IgD-negative memory B cell (primary cell): Measurements from ENCODE around the gene ROPN1B. TPM values are rescaled to one million over a fixed set of nuclear protein-coding genes. Genes with fewer than 3 reads are reported as not detected.
A peak's percentile ranks its signal among the peaks of the same experiment; 100 is the strongest.
"Not testable (repeated sequence)": the region's sequence is repeated elsewhere in the genome, so short reads cannot be mapped to it uniquely, and the experiment has no call there.

Experiments used
- H3K27ac Mint-ChIP-seq, 3 donors: one replicate each; pipeline ENCODE4 v1.8.0; 2020 to 2022; ENCODE audit warnings: mild to moderate bottlenecking in 3 of 3, mixed read lengths in 3 of 3, moderate library complexity in 1 of 3
- H3K27me3 Mint-ChIP-seq: one replicate; pipeline ENCODE4 v1.8.0; 2021; ENCODE audit warnings: mixed read lengths
- H3K36me3 Mint-ChIP-seq: one replicate; pipeline ENCODE4 v1.8.0; 2020; ENCODE audit warnings: mild to moderate bottlenecking, mixed read lengths
- H3K4me1 Mint-ChIP-seq, 3 donors: one replicate each; pipeline ENCODE4 v1.8.0; 2020 to 2022; ENCODE audit warnings: mixed read lengths in 3 of 3, mild to moderate bottlenecking in 1 of 3
- H3K4me3 Mint-ChIP-seq, 4 donors: one replicate each; pipeline ENCODE4 v1.8.0; 2020 to 2022; ENCODE audit warnings: mild to moderate bottlenecking in 4 of 4, mixed read lengths in 4 of 4, moderate library complexity in 3 of 4
- H3K9me3 Mint-ChIP-seq, 3 donors: one replicate each; pipeline ENCODE4 v1.8.0; 2020 to 2021; ENCODE audit warnings: mixed read lengths in 3 of 3, mild to moderate bottlenecking in 1 of 3
- polyA plus RNA-seq: library from polyadenylated mRNA; unstranded; fragments of 300-500 nt; fragmentation: Illumina TruSeq; gene quantifications from one replicate; pipeline ENCODE4 v1.2.3, GENCODE V29; 2021

The ROPN1B gene
- polyA plus RNA-seq: not detected

- H3K27me3 Mint-ChIP-seq: peaks cover 14% of the 10 kb centered on the region
These were observed at the start of gene ROPN1B for GRCh38 chr3:125968701-125969592. Gene ROPN1B, plus strand, starts transcription at chr3:125969178. Its CDS starts 2,877 bp downstream, at chr3:125972055.

GRCh38 chr3:125920191-125920590 lies 48.8 kb upstream of the ROPN1B start:
- H3K4me1 Mint-ChIP-seq, H3K36me3 Mint-ChIP-seq, H3K27me3 Mint-ChIP-seq, H3K9me3 Mint-ChIP-seq: not testable (repeated sequence)
- Mint-ChIP-seq H3K27ac (peak overlapping the region in 1 of 3 donors; percentile 17), H3K4me3 (peak overlapping the region in 1 of 4 donors; percentile 61)

More at GRCh38 chr3:125968701-125969592, at the start of gene ROPN1B:
- H3K27ac Mint-ChIP-seq, H3K9me3 Mint-ChIP-seq, H3K4me1 Mint-ChIP-seq, H3K36me3 Mint-ChIP-seq: not testable (repeated sequence)
- H3K4me3 Mint-ChIP-seq: peak within 1 kb of the TSS in 3 of 4 donors; percentile 63 to 86 (median 73)

- H3K27ac Mint-ChIP-seq: peak overlapping the region in 1 of 3 donors; percentile 17
- peak overlapping the region in 1 of 4 donors; percentile 61 for H3K4me3 Mint-ChIP-seq
- H3K27me3 Mint-ChIP-seq, H3K4me1 Mint-ChIP-seq, H3K36me3 Mint-ChIP-seq, H3K9me3 Mint-ChIP-seq: not testable (repeated sequence)
These were observed 48.2 kb upstream of the ROPN1B start for GRCh38 chr3:125920751-125921279.

- H3K4me3 Mint-ChIP-seq, H3K9me3 Mint-ChIP-seq, H3K27ac Mint-ChIP-seq, H3K27me3 Mint-ChIP-seq, H3K36me3 Mint-ChIP-seq, H3K4me1 Mint-ChIP-seq: not testable (repeated sequence)
These were observed 47.3 kb upstream of the ROPN1B start for GRCh38 chr3:125921712-125922111.

GRCh38 chr3:125923324-125924115 lies 45.5 kb upstream of the ROPN1B start:
- not testable (repeated sequence) for H3K4me1 Mint-ChIP-seq, H3K27me3 Mint-ChIP-seq, H3K36me3 Mint-ChIP-seq, H3K9me3 Mint-ChIP-seq
- Mint-ChIP-seq H3K27ac (peak overlapping the region in 1 of 3 donors; percentile 2), H3K4me3 (peak overlapping the region in 1 of 4 donors; percentile 48)

GRCh38 chr3:125924276-125924675 lies 44.7 kb upstream of the ROPN1B start:
- not testable (repeated sequence) for H3K27ac Mint-ChIP-seq, H3K4me1 Mint-ChIP-seq, H3K9me3 Mint-ChIP-seq, H3K36me3 Mint-ChIP-seq, H3K4me3 Mint-ChIP-seq, H3K27me3 Mint-ChIP-seq

- H3K4me1 Mint-ChIP-seq, H3K27ac Mint-ChIP-seq, H3K36me3 Mint-ChIP-seq, H3K27me3 Mint-ChIP-seq, H3K9me3 Mint-ChIP-seq, H3K4me3 Mint-ChIP-seq: not testable (repeated sequence)
These were observed 43.3 kb upstream of the ROPN1B start for GRCh38 chr3:125925727-125926126.

GRCh38 chr3:125928771-125929545 lies 40.0 kb upstream of the ROPN1B start:
- not testable (repeated sequence) for H3K27me3 Mint-ChIP-seq, H3K36me3 Mint-ChIP-seq, H3K27ac Mint-ChIP-seq, H3K4me1 Mint-ChIP-seq, H3K9me3 Mint-ChIP-seq, H3K4me3 Mint-ChIP-seq

- H3K27ac Mint-ChIP-seq, H3K4me3 Mint-ChIP-seq, H3K36me3 Mint-ChIP-seq, H3K27me3 Mint-ChIP-seq, H3K4me1 Mint-ChIP-seq, H3K9me3 Mint-ChIP-seq: not testable (repeated sequence)
These were observed 39.2 kb upstream of the ROPN1B start for GRCh38 chr3:125929765-125930164.

- H3K4me3 Mint-ChIP-seq, H3K27ac Mint-ChIP-seq, H3K9me3 Mint-ChIP-seq: not testable (repeated sequence)
These were observed 37.6 kb upstream of the ROPN1B start for GRCh38 chr3:125931355-125931880.

GRCh38 chr3:125933397-125934173 lies 35.4 kb upstream of the ROPN1B start:
- H3K9me3 Mint-ChIP-seq, H3K4me3 Mint-ChIP-seq, H3K4me1 Mint-ChIP-seq, H3K27me3 Mint-ChIP-seq, H3K27ac Mint-ChIP-seq, H3K36me3 Mint-ChIP-seq: not testable (repeated sequence)

More at GRCh38 chr3:125931355-125931880, 37.6 kb upstream of the ROPN1B start:
- H3K27me3 Mint-ChIP-seq, H3K36me3 Mint-ChIP-seq, H3K4me1 Mint-ChIP-seq: not testable (repeated sequence)

- H3K36me3 Mint-ChIP-seq, H3K4me1 Mint-ChIP-seq, H3K27ac Mint-ChIP-seq, H3K4me3 Mint-ChIP-seq, H3K9me3 Mint-ChIP-seq, H3K27me3 Mint-ChIP-seq: not testable (repeated sequence)
These were observed 33.6 kb upstream of the ROPN1B start for GRCh38 chr3:125935252-125935874.

GRCh38 chr3:125936210-125936815 lies 32.7 kb upstream of the ROPN1B start:
- H3K4me3 Mint-ChIP-seq: peak overlapping the region in 1 of 4 donors; percentile 4
- not testable (repeated sequence) for H3K27ac Mint-ChIP-seq, H3K27me3 Mint-ChIP-seq, H3K9me3 Mint-ChIP-seq, H3K36me3 Mint-ChIP-seq, H3K4me1 Mint-ChIP-seq

GRCh38 chr3:125936891-125937290 lies 32.1 kb upstream of the ROPN1B start:
- not testable (repeated sequence) for H3K4me3 Mint-ChIP-seq, H3K9me3 Mint-ChIP-seq, H3K27ac Mint-ChIP-seq, H3K4me1 Mint-ChIP-seq, H3K27me3 Mint-ChIP-seq, H3K36me3 Mint-ChIP-seq
